HK-2 (cell line): ENCODE results near the gene RBM4B.

ENCODE experiments used
- DNase-seq: peaks from one replicate; pipeline ENCODE4 v3.0.0-alpha.2; 2018; ENCODE audit not compliant: unreplicated experiment

RBM4B gene

DNA sequence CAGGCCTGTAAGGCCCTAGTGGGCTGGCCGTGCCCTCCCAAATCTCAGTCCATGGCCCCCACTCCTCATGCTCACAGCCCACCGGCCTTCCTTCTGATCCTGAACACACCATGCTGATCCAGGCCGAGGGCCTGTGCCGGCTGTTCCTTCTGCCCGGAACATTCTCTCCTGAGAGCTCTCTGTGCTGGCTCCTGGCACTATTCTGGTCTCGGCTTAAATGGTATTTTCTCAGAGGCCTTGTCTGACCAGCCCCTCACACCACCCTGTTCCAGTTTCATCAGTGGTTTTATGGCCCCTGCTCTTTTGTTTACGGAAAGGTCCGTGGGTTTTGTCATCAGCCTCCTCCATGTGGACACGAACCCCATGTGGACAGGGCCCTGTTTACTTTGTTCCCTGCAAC, 29.3 kb upstream of the RBM4B start:
- DNase-seq: no peak

DNA sequence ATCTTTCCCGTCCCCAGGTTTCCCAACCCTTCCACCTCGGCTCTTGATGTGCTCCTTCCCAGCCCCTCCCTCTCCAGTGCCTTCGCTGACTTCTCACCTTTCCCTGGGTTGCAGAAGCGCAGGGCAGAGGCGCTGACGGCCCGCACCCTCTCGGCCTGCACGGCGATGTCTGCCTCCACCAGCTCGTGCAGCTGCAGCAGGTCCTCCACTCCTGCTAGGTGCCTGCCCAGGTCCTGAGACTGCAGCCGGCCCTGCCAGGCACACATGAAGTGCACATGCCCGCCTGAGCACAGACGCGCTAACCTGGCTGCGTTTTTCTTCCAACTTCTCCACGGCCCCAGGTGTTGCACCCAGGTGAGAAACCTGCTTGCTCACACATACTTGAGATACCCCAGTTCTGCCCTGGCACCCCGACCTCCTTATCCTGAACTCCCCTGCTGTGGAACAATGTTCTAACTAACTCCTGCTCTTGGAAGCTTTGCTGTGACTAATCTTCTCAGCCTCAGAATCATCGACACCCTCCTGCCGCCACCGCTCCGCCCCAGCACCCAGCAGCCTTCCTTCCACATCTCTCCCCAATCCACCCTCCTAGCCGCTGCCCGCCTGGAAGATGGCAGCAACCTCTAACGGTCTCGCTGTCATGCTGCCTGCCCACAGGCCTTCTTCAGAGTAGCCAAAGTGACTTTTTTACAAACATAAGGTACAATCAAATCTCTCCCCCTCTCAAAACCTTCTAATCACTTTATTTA, 28.1 kb upstream of the RBM4B start:
- DNase-seq: no peak

DNA sequence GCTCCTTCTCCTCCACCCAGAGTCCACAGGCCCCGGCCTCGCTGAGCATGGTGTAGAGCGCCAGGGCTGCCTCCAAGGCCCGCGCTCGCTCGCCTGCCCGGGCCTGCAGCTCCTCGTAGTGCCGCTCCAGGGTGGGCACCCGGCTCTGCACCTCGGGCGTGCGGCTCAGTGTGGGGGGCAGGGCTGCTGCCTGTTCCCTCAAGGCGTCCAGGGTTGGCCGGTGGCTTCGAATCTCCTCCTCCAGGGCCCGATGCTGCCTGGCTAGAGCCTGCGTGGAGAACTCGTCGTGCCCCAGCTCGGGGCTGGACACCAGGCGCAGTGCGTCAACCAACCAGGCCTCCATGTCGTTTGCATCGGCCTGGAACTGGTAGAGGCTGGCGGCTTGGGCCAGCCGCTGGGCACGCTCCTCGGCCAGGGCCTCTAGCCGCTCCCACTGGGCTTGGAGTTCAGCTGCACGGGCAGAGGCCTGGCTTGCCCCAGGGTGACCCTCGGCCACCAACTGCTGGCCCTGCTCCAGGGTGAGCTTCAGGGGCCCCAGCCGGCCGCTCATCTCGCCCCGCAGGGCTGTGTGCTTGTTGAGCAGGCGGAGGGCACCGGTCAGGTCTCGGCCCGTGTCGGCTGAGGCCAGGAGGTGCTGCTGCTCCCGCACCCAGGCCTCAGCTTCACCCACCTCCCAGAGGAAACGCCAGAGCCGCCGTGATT, 27.1 kb upstream of the RBM4B start:
- DNase-seq: no peak

DNA sequence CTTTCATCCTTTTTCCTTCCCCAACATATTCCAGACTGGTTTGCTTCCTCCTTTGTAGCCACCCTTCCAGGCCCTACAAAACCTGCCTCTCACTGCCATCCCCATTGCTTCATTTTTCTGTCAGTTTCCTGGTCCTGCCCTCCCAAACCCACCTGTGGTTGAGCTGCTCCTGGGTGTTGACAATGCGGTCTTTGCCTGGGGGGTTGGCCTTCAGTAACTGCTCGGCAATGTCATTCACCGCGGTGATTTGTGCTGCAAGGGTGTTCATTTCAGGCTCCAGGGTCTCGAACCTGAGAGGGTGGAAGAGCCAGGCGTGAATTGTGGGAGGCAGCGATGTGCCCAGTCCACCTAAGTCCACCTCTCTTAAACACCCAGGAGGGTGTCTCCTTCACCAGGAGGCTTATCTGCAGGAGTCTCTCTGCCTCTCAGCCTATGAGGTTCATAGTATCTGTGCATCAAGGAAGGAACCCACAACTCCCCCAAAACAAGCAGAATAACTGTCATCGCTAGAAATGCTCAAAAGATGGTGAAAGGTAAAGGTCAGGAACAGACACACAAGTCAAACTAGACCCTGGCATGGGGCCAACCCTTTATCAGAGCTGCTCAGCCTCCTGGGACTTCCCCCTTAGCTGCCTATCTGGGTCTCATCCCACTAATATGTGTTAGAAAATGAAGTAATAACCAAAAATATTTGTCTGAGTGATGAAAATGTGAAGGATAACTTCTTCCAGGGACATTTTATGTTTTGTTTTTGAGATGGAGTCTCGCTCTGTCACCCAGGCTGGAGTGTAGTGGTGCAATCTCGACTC, 23.9 kb upstream of the RBM4B start:
- no peak for DNase-seq

DNA sequence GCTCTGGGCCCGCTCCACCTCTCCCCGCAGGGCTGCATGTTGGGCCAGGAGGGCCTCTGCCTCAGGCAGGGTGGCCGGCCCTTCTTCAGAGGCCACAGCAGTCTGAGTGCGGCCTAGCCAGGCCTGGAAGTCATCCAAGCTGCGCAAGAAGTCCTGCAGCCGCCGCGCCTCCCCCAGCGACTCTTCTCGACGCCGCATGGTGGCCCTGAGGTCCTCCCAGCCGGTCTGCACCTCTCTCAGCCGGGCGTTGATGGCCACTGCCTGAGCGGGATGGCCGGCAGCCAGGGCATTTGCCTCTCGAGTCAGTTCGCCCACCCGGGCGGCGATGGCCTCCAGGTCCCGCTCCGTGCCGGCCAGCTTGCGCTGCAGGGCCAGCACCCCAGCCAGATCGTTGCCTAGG, 23.1 kb upstream of the RBM4B start:
- no peak for DNase-seq

DNA sequence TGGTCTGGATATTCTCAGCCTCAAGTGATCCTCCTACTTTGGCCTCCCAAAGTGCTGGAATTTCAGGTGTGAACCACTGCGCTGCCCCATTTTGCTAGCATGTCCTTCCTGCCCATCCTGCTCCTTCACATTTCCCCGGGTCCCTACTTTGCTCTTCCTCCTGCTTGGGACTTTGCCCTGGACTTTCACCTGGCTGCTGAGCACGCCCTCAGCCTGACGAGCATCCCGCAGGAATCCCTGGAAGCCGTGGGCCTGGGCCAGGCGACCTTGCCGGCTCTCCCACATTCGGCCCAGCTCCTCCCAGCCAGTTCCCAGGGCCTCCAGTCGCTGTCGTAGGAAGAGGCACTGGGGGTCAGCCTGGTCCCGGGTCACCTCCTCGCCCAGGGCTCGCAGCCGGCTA, 22.6 kb upstream of the RBM4B start:
- DNase-seq: no peak

DNA sequence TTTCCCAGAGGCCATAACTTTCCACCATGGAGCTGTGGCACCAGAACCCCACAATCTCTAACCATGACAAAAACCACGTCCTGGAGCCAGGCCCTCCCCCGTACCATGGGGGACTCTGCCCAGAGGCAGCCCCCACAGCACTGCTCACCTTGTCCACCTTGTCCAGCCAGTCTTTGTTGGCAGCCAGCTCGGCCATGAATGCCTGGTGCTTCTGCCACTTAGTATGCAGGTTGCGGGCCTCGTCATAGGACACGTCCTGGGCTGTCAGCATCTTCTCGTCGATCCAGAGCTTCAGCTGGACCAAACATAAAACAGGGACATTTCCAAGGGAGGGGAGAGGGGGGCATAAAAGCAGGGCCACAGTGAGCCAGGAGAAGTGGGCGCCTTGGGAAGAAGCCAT, 20.8 kb upstream of the RBM4B start:
- DNase-seq: no peak

DNA sequence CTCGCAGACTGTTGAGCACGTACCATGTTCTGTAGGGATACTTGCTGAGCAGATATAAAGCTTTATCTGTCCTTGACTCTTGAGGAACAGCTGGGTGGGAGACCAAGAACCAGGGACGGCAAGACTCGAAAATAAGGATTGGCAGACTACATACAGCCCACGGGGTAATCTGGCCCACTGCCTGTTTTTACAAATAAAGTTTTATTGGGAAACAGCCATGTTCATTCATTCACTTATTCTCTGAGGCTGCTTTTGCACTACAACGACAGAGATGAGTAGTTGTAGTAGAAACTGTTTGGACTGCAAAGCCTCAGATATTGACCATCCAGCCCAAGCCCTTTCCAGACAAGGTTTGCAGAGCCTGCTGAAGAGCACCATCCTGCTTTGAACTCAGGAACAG, 20.3 kb upstream of the RBM4B start:
- DNase-seq: no peak

DNA sequence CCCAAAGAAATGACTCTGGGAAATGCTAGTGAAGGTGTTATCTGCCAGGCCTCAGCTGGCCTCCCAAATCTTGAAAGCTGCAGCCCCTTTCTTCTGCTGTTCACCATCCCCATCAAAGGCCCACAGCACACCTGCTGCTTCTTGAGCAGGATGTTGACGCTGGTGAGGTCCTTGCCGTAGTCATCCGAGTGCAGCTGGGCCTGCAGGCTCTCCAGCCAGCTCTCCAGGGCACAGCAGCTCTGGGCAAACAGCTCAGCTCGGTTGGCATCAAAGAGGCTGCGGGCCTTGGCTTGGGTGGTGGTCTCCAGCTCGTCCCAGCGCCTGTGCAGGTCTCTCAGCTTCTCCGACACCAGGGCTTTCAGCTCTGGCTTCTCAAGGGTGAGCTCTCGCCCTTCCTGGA, 18.5 kb upstream of the RBM4B start:
- no peak for DNase-seq

DNA sequence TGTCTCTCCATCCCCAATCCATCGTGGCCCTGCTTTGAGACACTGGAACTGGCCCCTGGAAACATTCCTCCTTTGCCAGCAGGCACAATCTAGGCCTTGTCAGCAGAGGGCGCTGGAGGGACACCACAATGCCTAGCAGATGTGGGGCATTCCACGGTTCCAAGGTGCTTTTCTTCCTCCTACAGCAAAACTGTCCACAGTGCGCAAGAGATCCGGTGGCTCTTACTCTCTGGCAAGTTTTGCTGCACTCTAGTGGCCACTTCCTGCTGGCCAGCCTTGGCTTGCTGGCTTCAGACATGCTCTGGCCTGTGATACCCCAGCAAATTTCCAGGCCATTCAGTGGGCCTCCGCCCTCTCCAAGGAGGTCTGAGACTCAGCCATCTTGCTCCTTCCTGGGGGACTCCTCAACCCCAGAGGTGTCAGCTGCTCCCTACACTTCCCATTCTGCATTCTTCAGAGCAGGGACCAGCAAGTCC, 17.1 kb upstream of the RBM4B start:
- DNase-seq: peak; percentile 89

DNA sequence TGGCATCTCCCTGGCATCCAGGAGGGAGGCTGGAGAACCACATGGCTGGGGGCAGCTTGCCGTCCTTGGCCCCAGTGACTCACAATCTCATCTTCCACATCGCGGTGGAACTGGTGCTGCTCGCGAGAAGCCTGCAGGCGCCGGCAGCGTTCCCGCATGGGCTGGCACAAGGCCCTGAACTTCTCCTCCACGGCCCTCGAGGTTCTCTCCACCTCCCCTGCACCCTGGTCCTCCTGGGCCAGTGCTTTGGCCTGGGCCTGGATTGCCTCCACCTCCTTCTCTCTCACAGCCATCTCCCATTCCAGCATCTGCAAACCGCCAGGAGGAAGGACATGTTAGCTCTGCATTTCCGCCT, 16.3 kb upstream of the RBM4B start:
- DNase-seq: no peak

DNA sequence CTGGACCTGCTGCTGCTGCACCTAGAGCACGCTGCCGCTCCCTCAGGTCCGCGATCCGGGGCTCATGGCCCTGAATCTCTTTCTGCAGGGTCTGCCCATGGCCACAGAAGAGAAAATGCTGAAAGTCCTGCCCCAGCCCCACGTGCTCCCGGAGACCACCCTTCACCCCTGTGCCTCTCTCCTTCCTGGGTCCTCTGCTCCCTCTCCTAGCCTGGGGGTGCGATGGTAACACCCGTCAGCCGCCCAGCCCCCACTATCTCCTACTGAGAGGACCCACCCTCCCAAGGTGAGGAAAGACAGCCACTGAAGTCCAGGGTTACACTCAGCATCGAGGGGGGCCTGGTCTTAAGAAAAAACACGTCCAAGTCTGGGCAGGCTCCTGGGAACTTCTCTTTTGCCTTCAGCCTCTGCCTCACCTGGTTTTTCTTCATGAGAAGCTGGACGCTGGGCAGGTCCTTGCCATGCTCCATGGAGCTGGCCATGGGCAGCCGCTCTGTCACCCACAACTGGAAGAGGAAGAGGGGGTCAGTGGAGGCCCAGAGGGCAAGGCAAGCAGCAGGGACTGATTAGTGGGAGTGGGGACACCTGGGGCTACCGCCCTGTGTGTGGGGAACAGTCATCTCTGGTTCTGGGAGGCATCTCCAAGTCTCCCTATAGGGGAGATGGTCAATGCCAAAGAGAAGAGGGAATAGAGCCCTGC, 15.8 kb upstream of the RBM4B start:
- no peak for DNase-seq

DNA sequence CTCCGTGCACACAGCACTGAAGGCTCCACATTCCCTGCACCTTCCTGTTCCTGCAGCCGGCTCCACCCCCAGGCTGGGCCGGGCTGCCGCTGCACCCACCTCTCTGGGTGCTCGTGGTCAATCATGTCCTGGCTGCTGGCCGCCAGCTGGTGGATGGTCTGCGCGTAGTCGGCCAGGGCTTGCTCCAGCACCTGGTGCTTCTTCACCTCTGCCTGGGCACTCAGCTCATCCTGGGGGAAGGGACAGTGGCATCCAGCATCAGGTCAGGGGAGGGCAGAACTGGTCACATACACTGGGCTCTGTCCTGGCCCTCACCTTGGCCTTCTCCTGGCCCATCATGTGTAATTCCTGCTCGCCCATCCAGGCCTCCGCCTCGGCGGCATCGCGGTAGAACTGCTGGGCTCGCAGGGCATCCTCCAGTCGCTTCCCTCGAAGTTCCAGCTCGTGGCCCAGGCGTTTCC, 15.2 kb upstream of the RBM4B start:
- DNase-seq: no peak

DNA sequence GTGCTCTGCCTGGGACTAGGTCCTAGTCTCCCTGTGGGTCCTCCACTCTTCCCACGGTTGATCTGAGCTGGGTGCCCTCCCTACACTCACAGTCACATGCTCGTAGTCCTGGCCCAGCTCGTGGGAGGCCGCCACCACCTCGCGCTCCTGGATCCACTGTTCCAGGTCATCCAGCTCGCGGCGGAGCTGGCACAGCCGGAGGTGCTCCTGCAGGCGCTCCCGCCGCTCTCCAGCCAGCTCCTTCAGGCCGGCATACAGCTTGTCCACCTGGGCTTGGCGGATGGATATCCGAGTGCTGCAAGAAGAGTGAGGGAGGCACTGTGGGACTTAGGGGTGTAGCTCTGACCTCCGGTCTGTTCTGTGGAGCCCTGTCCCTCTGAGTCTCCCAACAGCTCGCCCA, 14.8 kb upstream of the RBM4B start:
- no peak for DNase-seq

DNA sequence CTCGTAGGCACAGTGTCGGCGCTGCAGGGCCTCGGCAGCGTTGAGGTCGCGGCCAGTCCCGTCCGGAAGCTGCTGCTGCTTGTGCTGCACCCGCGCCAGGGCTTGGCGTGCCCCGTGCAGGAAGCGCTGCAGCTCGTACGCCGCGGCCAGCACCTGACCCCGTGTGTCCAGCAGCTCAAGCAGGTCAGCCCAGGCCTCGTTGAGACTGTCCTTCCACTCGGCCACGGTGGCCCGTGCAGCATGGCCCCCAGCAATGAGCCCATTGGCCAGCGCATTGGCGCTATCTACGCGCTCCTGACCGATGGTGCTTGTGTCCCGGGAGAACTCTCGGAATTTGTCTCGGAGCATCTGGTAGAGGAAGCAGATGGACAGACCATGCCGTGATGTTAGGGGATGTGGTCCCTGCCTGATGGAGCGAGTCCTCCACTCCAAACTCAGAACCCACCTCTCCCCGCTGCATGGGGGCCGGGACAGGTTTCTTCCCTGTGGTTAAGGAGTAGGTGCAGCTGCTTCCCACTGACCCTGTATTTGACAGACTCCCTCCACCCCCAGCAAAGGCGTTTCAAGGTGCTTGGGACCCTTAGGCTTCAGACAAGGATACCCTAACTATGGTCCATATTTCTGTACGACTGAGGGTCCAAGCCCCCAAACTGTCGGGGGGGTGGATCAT, 13.8 kb upstream of the RBM4B start:
- DNase-seq: no peak

DNA sequence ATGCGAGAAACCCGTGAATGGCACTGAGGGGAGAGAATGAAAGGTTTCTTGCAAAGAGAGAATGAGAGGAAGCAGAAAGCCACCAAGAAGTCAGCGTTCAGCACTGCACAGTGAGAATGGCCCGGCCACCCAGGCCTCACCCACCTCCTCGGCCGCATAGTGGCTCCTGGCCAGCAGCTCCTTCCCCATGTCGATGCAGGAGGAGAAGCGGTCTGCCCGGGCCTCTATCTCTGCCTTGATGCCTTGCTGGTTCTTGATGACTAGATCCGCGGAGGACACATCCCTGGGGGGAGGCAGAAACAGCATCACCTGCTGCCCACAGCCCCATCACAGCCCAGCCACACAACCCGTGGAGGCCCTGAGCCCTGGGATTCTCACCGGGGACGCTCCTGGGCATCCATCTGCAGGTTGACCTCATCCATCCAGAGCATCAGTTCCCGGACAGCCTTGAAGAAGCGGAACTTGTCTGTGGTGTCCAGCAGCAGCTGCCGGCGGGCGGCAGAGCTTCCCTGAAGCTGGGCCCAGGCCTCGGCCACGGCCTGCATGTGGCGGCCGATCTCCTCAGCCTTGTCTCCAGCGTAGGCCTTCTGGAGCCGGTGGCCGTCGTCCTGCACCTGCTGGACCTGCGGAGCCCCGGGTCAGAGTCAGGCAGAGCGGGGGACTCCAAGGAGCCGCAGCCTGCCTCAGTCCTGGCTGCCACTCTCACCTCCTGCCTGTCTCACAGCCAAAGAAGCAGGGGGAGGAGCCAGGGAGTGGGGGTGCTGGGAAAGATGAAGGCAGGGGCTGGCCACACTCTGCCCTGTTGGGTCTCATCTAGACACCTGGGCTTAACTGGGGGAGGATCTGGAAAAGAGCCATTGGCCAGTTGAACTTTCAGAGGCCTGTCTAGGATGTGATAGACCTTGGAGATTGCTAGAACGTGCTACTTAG, 12.2 kb upstream of the RBM4B start:
- DNase-seq: no peak

DNA sequence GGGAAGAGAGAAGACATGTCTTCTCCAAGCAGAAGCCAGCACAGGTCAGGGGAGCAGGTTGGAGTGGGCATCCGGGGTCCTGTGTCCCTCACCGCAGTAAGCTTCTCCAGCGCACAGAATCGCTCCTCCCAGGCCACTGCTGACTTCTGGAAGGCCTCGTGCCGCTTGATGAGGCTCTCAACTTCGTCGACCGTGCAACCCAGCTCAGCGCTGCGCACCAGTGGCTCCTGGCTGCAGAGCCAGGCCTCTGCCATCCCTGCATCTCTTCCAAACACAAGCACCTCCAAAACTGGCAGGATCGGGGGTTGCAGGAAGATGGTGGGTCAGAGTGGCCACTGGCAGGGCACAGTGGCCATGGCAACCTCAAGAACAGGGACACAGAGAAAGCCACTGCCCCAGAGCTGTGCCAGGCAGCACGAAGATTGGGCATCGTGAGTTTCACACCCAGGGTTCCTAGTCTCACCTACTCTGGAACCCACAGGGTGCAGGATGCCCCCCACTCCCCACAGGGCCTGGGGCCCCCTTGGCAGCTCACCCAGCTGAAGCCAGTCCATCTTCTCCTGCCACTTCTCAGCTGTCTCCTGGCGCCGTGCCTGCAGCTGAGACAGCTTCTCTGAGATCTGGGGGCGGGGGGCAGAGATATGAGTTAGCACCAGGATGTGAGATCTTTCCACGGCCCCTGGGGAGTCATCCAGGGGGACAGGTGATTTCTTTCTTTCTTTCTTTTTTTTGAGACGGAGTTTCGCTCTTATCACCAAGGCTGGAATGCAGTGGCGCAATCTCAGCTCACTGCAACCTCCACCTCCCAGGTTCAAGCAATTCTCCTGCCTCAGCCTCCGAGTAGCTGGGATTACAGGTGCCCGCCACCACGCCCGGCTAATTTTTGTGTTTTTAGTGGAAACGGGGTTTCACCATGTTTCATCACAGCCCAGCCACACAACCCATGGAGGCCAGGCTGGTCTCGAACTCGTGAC, 11.2 kb upstream of the RBM4B start:
- DNase-seq: no peak

DNA sequence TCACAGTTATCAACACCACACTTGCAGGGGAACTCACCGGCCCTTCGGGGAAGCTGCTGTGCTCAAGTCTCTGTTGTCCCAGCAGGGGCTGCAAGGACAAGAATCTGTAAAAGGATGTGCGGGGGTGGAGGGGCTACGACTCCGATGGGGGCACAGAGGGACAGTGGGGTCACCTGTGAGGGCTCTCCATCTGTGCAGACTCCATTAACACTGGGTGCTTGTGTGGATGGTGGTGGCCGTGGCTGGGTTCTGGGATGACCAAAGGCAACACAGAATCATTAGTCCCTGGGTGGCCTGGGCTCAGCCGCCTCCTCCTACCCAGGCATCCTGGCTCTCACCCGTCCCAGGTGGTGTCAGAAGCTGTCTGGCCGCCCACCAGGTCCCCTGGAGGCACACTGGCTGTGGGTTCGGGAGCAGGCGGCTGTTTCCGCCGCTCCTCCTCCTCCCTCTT, 10.2 kb upstream of the RBM4B start:
- no peak for DNase-seq
